ENCODE data around the gene PITPNM3. TPM values are rescaled to one million over a fixed set of nuclear protein-coding genes. Genes with fewer than 3 reads are reported as not detected.

Gene PITPNM3
- total and polyA plus RNA-seq, 11 donors = 0.16 to 1.7 (median 0.33) TPM

DNA sequence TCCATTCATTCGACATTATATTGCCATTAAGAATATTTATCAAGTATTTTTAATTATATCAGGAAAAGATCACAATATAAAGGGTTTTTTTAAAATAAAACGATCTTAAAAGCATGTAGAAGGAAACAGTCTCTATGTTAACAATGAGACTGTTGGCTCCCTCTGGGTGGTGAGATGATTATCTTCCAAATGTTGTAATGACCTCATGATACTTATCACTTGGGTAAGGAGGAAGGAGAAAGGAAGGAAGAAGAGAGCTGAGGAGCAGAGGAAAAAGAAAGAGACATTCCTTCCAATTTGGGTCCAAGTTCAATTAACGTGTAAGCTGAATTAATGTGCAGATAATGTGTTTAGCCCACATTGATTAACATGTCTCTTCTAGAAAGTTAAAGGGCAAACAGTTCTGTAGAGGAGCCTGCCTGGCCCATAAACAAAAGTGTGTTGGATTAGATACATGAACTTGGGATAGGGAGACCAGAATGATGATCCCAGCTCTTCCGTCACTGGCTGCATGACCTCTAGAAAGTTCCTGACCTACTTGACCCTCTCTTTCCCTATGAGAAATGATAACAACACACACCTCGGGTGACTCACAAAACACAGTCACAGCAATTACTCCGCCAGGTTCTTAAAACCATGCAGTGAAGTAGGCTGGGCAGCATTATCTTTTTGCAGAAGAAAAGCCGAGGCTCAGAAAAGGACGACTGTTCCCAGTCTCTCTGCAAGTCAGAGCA, 80.1 kb downstream of the PITPNM3 start:
- intact Hi-C loops (cut with DNase I) = loop anchor here in 7 of 10 donors (5.0 to 10.0 kb wide), 5 partner anchors 69 to 99 kb away; partner anchors contain the start of gene PITPNM3 (in 3 of the 7)
- ATAC-seq (no peak), DNase-seq (no peak)
- TF ChIP-seq, protein P1, sequence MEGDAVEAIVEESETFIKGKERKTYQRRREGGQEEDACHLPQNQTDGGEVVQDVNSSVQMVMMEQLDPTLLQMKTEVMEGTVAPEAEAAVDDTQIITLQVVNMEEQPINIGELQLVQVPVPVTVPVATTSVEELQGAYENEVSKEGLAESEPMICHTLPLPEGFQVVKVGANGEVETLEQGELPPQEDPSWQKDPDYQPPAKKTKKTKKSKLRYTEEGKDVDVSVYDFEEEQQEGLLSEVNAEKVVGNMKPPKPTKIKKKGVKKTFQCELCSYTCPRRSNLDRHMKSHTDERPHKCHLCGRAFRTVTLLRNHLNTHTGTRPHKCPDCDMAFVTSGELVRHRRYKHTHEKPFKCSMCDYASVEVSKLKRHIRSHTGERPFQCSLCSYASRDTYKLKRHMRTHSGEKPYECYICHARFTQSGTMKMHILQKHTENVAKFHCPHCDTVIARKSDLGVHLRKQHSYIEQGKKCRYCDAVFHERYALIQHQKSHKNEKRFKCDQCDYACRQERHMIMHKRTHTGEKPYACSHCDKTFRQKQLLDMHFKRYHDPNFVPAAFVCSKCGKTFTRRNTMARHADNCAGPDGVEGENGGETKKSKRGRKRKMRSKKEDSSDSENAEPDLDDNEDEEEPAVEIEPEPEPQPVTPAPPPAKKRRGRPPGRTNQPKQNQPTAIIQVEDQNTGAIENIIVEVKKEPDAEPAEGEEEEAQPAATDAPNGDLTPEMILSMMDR (IDR thresholded peaks at IDR 0.05) = no peak
- TF ChIP-seq POLR2A (IDR thresholded peaks at IDR 0.05) = no peak
- H3K36me3 ChIP-seq = no peaks in the 10 kb centered on the region
- H3K9me3 ChIP-seq = no peaks in the 10 kb centered on the region
- WGBS, 4 donors = 58 to 69% (median 62%) methylated on average over 8 of the region's 8 CpGs
- no peaks in the 10 kb centered on the region for H3K4me1 ChIP-seq
- H3K4me3 ChIP-seq = no peak overlapping the region
- no peak overlapping the region for H3K27ac ChIP-seq
- peaks cover 0 to 15% (median 0%) of the 10 kb centered on the region in 9 donors for H3K27me3 ChIP-seq

DNA sequence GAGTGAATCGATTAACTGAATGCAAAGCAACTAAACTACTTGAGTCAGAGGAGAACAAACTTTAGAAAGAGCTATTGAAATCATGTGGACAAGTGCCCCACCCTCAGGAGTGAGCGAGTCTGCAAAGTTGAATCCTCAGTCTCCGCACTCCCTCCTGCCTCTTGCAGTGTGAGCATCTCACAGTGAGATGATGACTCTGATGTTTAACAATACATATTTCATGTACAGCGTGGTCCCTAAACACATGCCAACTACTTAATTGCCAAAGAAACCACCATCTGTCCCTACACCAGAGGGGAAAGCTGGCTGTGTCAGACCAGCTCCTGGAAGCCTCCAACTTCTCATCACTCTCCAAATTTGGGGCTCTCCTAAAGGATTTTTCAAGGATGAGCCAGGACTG, 80.9 kb downstream of the PITPNM3 start:
- TF ChIP-seq, protein P1 (IDR thresholded peaks at IDR 0.05) = no peak
- TF ChIP-seq POLR2A (IDR thresholded peaks at IDR 0.05) = no peak
- Histone ChIP-seq H3K27ac (peak overlapping the region in 1 of 12 donors; percentile 17), H3K27me3 (peaks cover 0 to 6% (median 0%) of the 10 kb centered on the region in 9 donors), H3K4me3 (no peak overlapping the region), H3K9me3 (no peaks in the 10 kb centered on the region), H3K4me1 (no peaks in the 10 kb centered on the region), H3K36me3 (no peaks in the 10 kb centered on the region)
- WGBS, 4 donors = 81 to 89% (median 84%) methylated on average over 4 of the region's 4 CpGs
- no peak for DNase-seq
- no peak for ATAC-seq
- intact Hi-C loops (cut with DNase I) = loop anchor here in 7 of 10 donors (5.0 to 10.0 kb wide), 5 partner anchors 69 to 99 kb away; partner anchors contain the start of gene PITPNM3 (in 3 of the 7)

DNA sequence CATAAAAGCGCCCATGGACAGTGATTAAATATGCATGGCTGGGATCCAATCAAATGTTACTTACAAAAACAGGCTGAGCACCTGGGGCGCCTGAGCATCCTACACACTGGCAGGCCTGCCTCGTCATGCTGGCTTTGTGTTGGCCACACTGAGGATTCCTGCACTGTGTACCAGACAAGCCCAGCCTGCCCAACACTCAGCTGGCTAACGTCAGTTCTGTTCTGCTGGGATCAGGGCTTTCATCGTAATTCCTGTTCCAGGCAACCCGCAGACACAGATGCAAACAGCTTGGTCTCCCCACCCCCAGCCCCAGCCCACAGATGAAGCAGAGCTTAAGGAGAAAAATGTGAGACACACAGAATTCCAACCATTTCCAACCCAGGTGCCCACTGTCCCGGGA, 81.4 kb downstream of the PITPNM3 start:
- no peaks in the 10 kb centered on the region for H3K4me1 ChIP-seq
- peak overlapping the region in 1 of 12 donors; percentile 17 for H3K27ac ChIP-seq
- no peaks in the 10 kb centered on the region for H3K36me3 ChIP-seq
- DNase-seq (no peak), ATAC-seq (no peak)
- H3K4me3 ChIP-seq = no peak overlapping the region
- intact Hi-C loops (cut with DNase I) = loop anchor here in 7 of 10 donors (5.0 to 10.0 kb wide), 5 partner anchors 70 to 100 kb away; partner anchors contain the start of gene PITPNM3 (in 3 of the 7)
- no peaks in the 10 kb centered on the region for H3K9me3 ChIP-seq
- TF ChIP-seq POLR2A (IDR thresholded peaks at IDR 0.05) = no peak
- TF ChIP-seq, protein P1 (IDR thresholded peaks at IDR 0.05) = no peak
- 74 to 77% (median 75%) methylated on average over 4 to 7 of the region's 7 CpGs for WGBS, 4 donors
- H3K27me3 ChIP-seq = peaks cover 0 to 4% (median 0%) of the 10 kb centered on the region in 9 donors

DNA sequence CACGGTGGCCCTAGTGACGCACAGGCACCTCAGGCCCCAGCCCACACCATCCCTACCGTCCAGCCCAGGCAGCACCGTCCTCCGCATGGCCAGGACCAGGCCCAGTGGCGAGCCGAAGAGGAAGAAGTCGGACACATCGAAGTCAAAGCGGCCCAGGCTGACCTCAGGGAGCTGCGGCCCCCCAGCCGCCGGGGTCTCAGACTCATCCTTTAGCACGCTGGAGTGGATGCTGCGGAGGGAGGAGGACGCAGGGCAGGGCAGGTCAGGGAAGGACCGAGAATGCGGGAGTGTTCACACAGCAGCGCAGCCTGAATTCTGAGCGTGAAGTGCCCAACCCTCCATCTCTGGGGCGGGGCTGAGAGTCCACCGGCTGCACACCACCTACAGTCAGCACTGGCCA, 82.0 kb downstream of the PITPNM3 start:
- Histone ChIP-seq H3K27ac (no peak overlapping the region), H3K36me3 (no peaks in the 10 kb centered on the region), H3K27me3 (no peaks in the 10 kb centered on the region), H3K9me3 (no peaks in the 10 kb centered on the region), H3K4me3 (no peak overlapping the region), H3K4me1 (no peaks in the 10 kb centered on the region)
- ATAC-seq (no peak), DNase-seq (no peak)
- intact Hi-C loops (cut with DNase I) = loop anchor here in 5 of 10 donors (10.0 kb wide), 3 partner anchors 70 to 100 kb away; partner anchors contain the start of gene PITPNM3 (in 2 of the 5)
- whole genome bisulfite sequencing, 4 donors = 83 to 91% (median 89%) methylated on average over 22 of the region's 22 CpGs
- TF ChIP-seq POLR2A (IDR thresholded peaks at IDR 0.05) = no peak
- TF ChIP-seq, protein P1 (IDR thresholded peaks at IDR 0.05) = no peak

Measured in heart left ventricle (tissue), 16 donors.